ENCODE measurements around the gene CHP1. TPM values are rescaled to one million over a fixed set of nuclear protein-coding genes. Genes with fewer than 3 reads are reported as not detected.
"Not testable (repeated sequence)": the region's sequence is repeated elsewhere in the genome, so short reads cannot be mapped to it uniquely, and the experiment has no call there.

Gene CHP1
- total and polyA plus RNA-seq, 12 donors: 22.5 to 133 (median 113) TPM

DNA sequence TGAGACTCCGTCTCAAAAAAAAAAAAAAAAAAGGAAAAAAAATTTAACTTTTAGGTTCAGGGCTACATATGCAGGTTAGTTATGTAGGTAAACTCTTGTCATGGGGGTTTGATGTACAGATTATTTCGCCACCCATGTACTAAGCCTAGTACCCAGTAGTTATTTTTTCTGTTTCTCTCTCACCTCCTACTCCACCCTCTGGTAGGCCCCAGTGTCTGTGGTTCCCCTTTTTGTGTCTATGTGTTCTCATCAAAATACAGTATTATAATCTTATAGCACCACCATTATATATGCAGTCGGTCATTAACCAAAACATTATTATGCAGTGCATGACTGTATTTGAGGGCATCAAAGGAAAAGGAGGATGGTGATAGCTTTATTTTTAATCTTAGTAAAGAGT lies 47.3 kb downstream of the CHP1 start:
- no peaks in the 10 kb centered on the region for H3K27me3 ChIP-seq
- WGBS, 2 donors: 88 to 91% methylated on average over 3 of the region's 3 CpGs
- peaks cover 0 to 5% (median 0%) of the 10 kb centered on the region in 9 donors for H3K4me1 ChIP-seq
- peaks cover 0 to 75% (median 22%) of the 10 kb centered on the region in 9 donors for H3K36me3 ChIP-seq
- H3K27ac ChIP-seq: no peak overlapping the region
- H3K4me3 ChIP-seq: no peak overlapping the region
- DNase-seq (no peak), ATAC-seq (no peak)
- H3K9me3 ChIP-seq: no peaks in the 10 kb centered on the region
- TF ChIP-seq, protein P1, sequence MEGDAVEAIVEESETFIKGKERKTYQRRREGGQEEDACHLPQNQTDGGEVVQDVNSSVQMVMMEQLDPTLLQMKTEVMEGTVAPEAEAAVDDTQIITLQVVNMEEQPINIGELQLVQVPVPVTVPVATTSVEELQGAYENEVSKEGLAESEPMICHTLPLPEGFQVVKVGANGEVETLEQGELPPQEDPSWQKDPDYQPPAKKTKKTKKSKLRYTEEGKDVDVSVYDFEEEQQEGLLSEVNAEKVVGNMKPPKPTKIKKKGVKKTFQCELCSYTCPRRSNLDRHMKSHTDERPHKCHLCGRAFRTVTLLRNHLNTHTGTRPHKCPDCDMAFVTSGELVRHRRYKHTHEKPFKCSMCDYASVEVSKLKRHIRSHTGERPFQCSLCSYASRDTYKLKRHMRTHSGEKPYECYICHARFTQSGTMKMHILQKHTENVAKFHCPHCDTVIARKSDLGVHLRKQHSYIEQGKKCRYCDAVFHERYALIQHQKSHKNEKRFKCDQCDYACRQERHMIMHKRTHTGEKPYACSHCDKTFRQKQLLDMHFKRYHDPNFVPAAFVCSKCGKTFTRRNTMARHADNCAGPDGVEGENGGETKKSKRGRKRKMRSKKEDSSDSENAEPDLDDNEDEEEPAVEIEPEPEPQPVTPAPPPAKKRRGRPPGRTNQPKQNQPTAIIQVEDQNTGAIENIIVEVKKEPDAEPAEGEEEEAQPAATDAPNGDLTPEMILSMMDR (IDR thresholded peaks at IDR 0.05): no peak
- intact Hi-C loops (cut with DNase I): no loop called here

DNA sequence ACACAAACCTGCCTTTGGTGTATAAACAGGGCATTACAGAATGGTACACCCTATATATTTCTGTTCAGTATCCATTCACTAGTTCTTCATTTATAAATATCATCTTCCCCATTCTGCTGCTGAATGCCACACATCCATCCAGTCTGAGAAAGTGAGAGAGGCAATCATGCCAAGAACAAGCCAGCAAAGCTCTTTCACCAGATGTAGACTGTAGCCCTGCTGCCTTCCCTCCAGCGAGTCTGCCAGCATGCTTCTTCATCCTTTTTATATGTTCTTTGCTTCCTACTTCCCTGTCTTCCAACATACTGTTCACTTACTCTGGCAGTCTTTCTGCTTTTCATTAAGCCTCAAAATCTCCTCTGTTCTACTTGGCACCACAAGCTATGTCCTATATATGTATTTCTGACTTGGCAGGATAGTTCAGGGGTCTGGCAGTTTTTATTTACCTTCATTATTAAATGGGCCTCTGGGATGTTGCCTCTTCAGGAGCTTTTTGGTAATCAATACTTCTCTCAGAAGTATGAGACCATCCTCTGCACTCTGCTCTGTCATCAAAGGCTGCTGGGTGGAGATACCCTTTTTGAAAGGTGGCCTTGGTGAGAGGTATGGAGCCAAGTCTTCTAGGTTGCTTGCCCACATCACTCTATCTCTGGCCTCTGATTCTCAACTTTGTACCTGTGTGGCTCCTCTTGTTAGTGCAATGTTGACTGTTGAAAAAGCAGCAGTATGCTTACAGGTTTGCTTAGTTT lies 48.6 kb downstream of the CHP1 start:
- no peak for DNase-seq
- H3K27ac ChIP-seq: no peak overlapping the region
- WGBS, 2 donors: 86 to 100% methylated on average over 1 of the region's 1 CpG
- peaks cover 0 to 8% (median 1%) of the 10 kb centered on the region in 9 donors for H3K4me1 ChIP-seq
- ATAC-seq: no peak
- TF ChIP-seq, protein P1 (IDR thresholded peaks at IDR 0.05): no peak
- intact Hi-C loops (cut with DNase I): loop anchor here in 2 of 10 donors (5.0 kb wide), 2 partner anchors 47 to 53 kb away; partner anchors contain the start of genes CHP1 (in 1 of the 2), EXD1 (in 1 of the 2), NUSAP1 (in 1 of the 2) and OIP5 (in 1 of the 2)
- H3K4me3 ChIP-seq: no peak overlapping the region
- no peaks in the 10 kb centered on the region for H3K27me3 ChIP-seq
- no peaks in the 10 kb centered on the region for H3K9me3 ChIP-seq
- peaks cover 0 to 61% (median 19%) of the 10 kb centered on the region in 9 donors for H3K36me3 ChIP-seq

DNA sequence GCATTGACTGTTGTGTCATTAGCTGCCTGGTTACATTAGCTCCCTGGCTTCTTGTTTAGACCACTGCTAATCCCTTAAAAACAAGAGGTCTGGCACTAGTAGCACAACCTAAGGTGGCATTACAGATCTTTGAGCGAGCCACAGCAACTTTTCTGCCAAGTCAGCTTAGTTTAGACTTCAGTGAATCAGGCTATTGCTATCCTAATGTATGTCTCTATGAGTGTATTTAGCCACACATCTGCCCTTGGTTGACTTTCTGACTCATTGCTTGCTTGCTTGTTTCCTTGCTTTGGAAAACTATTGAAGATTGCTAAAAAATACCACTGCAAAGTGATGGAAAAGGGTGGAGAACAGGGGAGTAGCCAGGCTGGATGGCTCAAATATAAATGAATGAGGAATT lies 50.2 kb downstream of the CHP1 start:
- Histone ChIP-seq H3K4me3 (no peak overlapping the region), H3K36me3 (peaks cover 0 to 57% (median 28%) of the 10 kb centered on the region in 9 donors), H3K4me1 (peaks cover 0 to 23% (median 14%) of the 10 kb centered on the region in 9 donors), H3K27me3 (no peaks in the 10 kb centered on the region), H3K9me3 (no peaks in the 10 kb centered on the region), H3K27ac (no peak overlapping the region)
- DNase-seq (no peak), ATAC-seq (no peak)
- intact Hi-C loops (cut with DNase I): loop anchor here in 2 of 10 donors (5.0 kb wide), 2 partner anchors 49 to 51 kb away; partner anchors contain the start of genes CHP1 (in 1 of the 2), EXD1 (in 1 of the 2), NUSAP1 (in 1 of the 2) and OIP5 (in 1 of the 2)
- 91 to 100% methylated on average over 1 of the region's 1 CpG for WGBS, 2 donors
- TF ChIP-seq, protein P1 (IDR thresholded peaks at IDR 0.05): no peak

DNA sequence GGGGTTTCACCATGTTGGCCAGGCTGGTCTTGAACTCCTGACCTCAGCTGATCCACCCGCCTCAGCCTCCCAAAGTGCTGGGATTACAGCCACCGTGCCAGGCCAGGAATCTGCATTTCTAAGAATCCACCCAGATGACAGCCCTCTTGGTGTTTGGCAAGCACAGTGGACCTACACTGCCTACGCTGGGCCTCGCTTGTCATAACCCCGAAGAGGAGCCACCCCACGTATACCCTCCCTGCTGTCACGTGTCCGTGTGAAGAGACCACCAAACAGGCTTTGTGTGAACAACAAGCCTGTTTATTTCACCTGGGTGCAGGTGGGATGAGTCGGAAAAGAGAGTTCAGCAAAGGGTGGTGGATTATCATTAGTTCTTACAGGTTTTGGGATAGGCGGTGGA lies 51.4 kb downstream of the CHP1 start:
- intact Hi-C loops (cut with DNase I): loop anchor here in 3 of 10 donors (2.0 to 5.0 kb wide), 3 partner anchors 50 to 52 kb away; partner anchors contain the start of genes CHP1 (in 2 of the 3), EXD1 (in 2 of the 3), NUSAP1 (in 1 of the 3) and OIP5 (in 1 of the 3)
- 92 to 96% methylated on average over 10 of the region's 10 CpGs for WGBS, 2 donors

DNA sequence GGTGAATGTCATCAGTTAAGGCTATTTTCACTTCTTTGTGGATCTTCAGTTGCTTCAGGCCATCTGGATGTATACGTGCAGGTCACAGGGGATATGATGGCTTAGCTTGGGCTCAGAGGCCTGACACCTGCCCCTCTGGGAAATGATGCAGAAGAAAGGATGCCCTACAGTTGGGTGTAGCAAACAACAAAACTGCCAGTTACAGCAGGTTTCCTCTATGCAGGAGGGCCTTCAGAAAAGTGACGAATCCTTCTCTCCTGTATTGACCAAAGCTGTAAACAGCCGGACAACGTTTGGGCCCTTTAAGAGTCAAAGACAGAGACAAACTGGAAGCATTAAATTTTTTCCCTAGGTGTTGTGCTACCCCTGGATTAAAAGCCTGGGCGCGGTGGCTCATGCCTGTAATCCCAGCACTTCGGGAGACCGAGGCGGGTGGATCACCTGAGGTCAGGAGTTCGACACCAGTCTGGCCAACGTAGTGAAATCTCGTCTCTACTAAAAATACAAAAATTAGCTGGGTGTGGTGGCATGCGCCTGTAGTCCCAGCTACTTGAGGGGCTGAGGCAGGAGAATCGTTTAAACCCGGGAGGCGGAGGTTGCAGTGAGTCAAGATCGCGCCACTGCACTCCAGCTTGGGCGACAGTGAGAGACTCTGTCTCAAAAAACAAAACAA lies 52.0 kb downstream of the CHP1 start:
- not testable (repeated sequence) for DNase-seq, ATAC-seq, H3K9me3 ChIP-seq, H3K27me3 ChIP-seq
- intact Hi-C loops (cut with DNase I): loop anchor here in 4 of 10 donors (1.0 to 5.0 kb wide), 4 partner anchors 49 to 52 kb away; partner anchors contain the start of genes CHP1 (in 3 of the 4), EXD1 (in 2 of the 4), NUSAP1 (in 1 of the 4) and OIP5 (in 1 of the 4)
- Histone ChIP-seq H3K36me3 (peaks cover 0 to 57% (median 37%) of the 10 kb centered on the region in 9 donors), H3K4me3 (peak overlapping the region; percentile 26 to 96 (median 82)), H3K4me1 (peaks cover 0 to 41% (median 26%) of the 10 kb centered on the region in 9 donors), H3K27ac (peak overlapping the region; percentile 35 to 99 (median 94))
- 34 to 38% methylated on average over 19 of the region's 19 CpGs for WGBS, 2 donors

More for the DNA sequence above, 51.4 kb downstream of the CHP1 start:
- Histone ChIP-seq H3K36me3 (peaks cover 0 to 57% (median 32%) of the 10 kb centered on the region in 9 donors), H3K4me1 (peaks cover 0 to 34% (median 23%) of the 10 kb centered on the region in 9 donors), H3K27ac (peak overlapping the region in 1 of 10 donors; percentile 94)
- DNase-seq, ATAC-seq, H3K9me3 ChIP-seq, H3K27me3 ChIP-seq, H3K4me3 ChIP-seq: not testable (repeated sequence)

All from heart right ventricle (tissue), 16 donors.